IMR-90 (cell line): Measurements from ENCODE around the gene GRHL3. TPM values are rescaled to one million over a fixed set of nuclear protein-coding genes. Genes with fewer than 3 reads are reported as not detected.
A peak's percentile ranks its signal among the peaks of the same experiment; 100 is the strongest.

ENCODE experiments used
- ATAC-seq: fragments of 200-7000 bp; cut with Tn5 transposase; 2 replicates; pipeline ENCODE4 v1.9.1; 2020; ENCODE audit warnings: low read depth, mild to moderate bottlenecking, moderate library complexity
- BruUV-seq: library from RNA; stranded (reverse); fragments of 400-500 nt; replicated peaks from 2 replicates; lab custom pipeline; 2021; lab: Mats Ljungman, UMichigan
- CTCF ChIA-PET: fragments of 300-600 bp; formaldehyde crosslinking; extraction: SDS; loops from one replicate; lab custom pipeline; 2021; ENCODE audit warnings: antibody characterized with exemption; lab: Yijun Ruan, JAX
- POLR2A ChIA-PET: fragments of 300-600 bp; sonication (Branson Sonifier 250); formaldehyde crosslinking; loops from one replicate; lab custom pipeline; 2022; ENCODE audit warnings: antibody characterized with exemption; ENCODE audit not compliant: unreplicated experiment; lab: Charles Lee
- DNase-seq: peaks from one replicate; pipeline ENCODE4 v3.0.0; 2013
- H2AFZ ChIP-seq: replicated peaks from 2 replicates; pipeline ENCODE3; 2013; ENCODE audit warnings: low read length, mild to moderate bottlenecking; ENCODE audit not compliant: poor library complexity
- H2AK5ac ChIP-seq: 2 replicates; pipeline ENCODE4 v1.6.1; 2013; ENCODE audit warnings: low read depth, low read length, inconsistent platforms
- H2AK9ac ChIP-seq: replicated peaks from 2 replicates; pipeline ENCODE3; 2013; ENCODE audit warnings: mild to moderate bottlenecking, low read depth, low read length, moderate library complexity; ENCODE audit not compliant: poor library complexity
- H2BK120ac ChIP-seq: 2 replicates; pipeline ENCODE4 v1.6.1; 2013; ENCODE audit warnings: low read depth, low read length, inconsistent platforms
- H2BK15ac ChIP-seq: 3 replicates; pipeline ENCODE4 v1.6.1; 2013; ENCODE audit warnings: low read depth, low read length, inconsistent platforms
- H2BK20ac ChIP-seq: 2 replicates; pipeline ENCODE4 v1.6.1; 2013; ENCODE audit warnings: low read depth, mild to moderate bottlenecking, inconsistent platforms, low read length, moderate library complexity
- H2BK5ac ChIP-seq: 2 replicates; pipeline ENCODE4 v1.6.1; 2013; ENCODE audit warnings: mild to moderate bottlenecking, low read depth, low read length, inconsistent platforms; ENCODE audit not compliant: poor library complexity, severe bottlenecking
- H3K14ac ChIP-seq: replicated peaks from 2 replicates; pipeline ENCODE4 v1.6.1; 2013; ENCODE audit warnings: low read depth, low read length, inconsistent platforms
- H3K18ac ChIP-seq: 2 replicates; pipeline ENCODE4 v1.6.1; 2013; ENCODE audit warnings: low read depth, low read length, control low read depth
- H3K23ac ChIP-seq: 2 replicates; pipeline ENCODE4 v1.6.1; 2013; ENCODE audit warnings: low read depth, low read length, inconsistent platforms
- H3K27ac ChIP-seq: 2 replicates; pipeline ENCODE4 v1.5.1; 2013; ENCODE audit warnings: mild to moderate bottlenecking, control low read depth, low read length; ENCODE audit not compliant: insufficient read depth
- H3K27me3 ChIP-seq: 2 replicates; pipeline ENCODE4 v1.6.1; 2013; ENCODE audit warnings: low read length; ENCODE audit not compliant: control insufficient read depth, insufficient read depth
- H3K36me3 ChIP-seq: 2 replicates; pipeline ENCODE4 v1.6.1; 2013; ENCODE audit warnings: low read length, mixed read lengths; ENCODE audit not compliant: control insufficient read depth, insufficient read depth
- H3K4ac ChIP-seq: 2 replicates; pipeline ENCODE4 v1.6.1; 2013; ENCODE audit warnings: low read depth, low read length, inconsistent platforms
- H3K4me1 ChIP-seq: 2 replicates; pipeline ENCODE4 v1.6.1; 2013; ENCODE audit warnings: low read length, mixed read lengths; ENCODE audit not compliant: control insufficient read depth, insufficient read depth
- H3K4me2 ChIP-seq: 2 replicates; pipeline ENCODE4 v1.6.1; 2013; ENCODE audit warnings: low read depth, mild to moderate bottlenecking, control low read depth, low read length, moderate library complexity
- H3K4me3 ChIP-seq: 2 replicates; pipeline ENCODE4 v1.5.1; 2013; ENCODE audit warnings: low read depth, mild to moderate bottlenecking, control low read depth, low read length, moderate library complexity; ENCODE audit not compliant: insufficient read depth
- H3K56ac ChIP-seq: 2 replicates; pipeline ENCODE4 v1.6.1; 2013; ENCODE audit warnings: low read length, inconsistent platforms; ENCODE audit not compliant: insufficient read depth; ENCODE audit errors: extremely low read depth
- H3K79me1 ChIP-seq, 2 experiments: 2 replicates each; pipeline ENCODE4 v1.6.1; 2013; ENCODE audit warnings: low read length in 2 of 2, inconsistent platforms in 1 of 2, low read depth in 1 of 2
- H3K9ac ChIP-seq: 2 replicates; pipeline ENCODE4 v1.6.1; 2013; ENCODE audit warnings: low read depth, low read length, control low read depth
- H3K9me1 ChIP-seq: 2 replicates; pipeline ENCODE4 v1.6.1; 2013; ENCODE audit warnings: low read length, inconsistent platforms; ENCODE audit not compliant: insufficient read depth
- H3K9me3 ChIP-seq: 2 replicates; pipeline ENCODE4 v1.6.1; 2013; ENCODE audit warnings: low read length; ENCODE audit not compliant: control insufficient read depth, insufficient read depth
- H4K20me1 ChIP-seq: 2 replicates; pipeline ENCODE4 v1.6.1; 2013; ENCODE audit warnings: low read length, inconsistent platforms; ENCODE audit not compliant: insufficient read depth
- H4K5ac ChIP-seq: 2 replicates; pipeline ENCODE4 v1.6.1; 2013; ENCODE audit warnings: mild to moderate bottlenecking, low read depth, low read length, control low read depth
- H4K8ac ChIP-seq, 2 experiments: 2 replicates each; pipeline ENCODE4 v1.6.1; 2013; ENCODE audit warnings: low read depth in 2 of 2, low read length in 2 of 2, control low read depth in 1 of 2, inconsistent platforms in 1 of 2
- H4K91ac ChIP-seq: 2 replicates; pipeline ENCODE4 v1.6.1; 2013; ENCODE audit warnings: low read depth, low read length, inconsistent platforms; ENCODE audit not compliant: insufficient read depth
- BHLHE40 ChIP-seq: fragments of 150-350 bp; IDR thresholded peaks from 2 replicates; pipeline ENCODE4 v1.6.1; 2016; ENCODE audit warnings: mild to moderate bottlenecking, low read depth, low read length
- CHD1 ChIP-seq: IDR thresholded peaks from 2 replicates; pipeline ENCODE4 v1.6.1; 2012; ENCODE audit warnings: low read depth, low read length, improper control_type of control experiment
- ELK1 ChIP-seq: fragments of 150-350 bp; IDR thresholded peaks from 2 replicates; pipeline ENCODE4 v1.6.1; 2016; ENCODE audit warnings: low read depth, mild to moderate bottlenecking, low read length, moderate library complexity, borderline replicate concordance
- MAFK ChIP-seq: IDR thresholded peaks from 2 replicates; pipeline ENCODE4 v1.6.1; 2012; ENCODE audit warnings: low read depth, low read length, improper control_type of control experiment
- MAZ ChIP-seq: IDR thresholded peaks from 2 replicates; pipeline ENCODE4 v1.6.1; 2012; ENCODE audit warnings: low read depth, mild to moderate bottlenecking, low read length, improper control_type of control experiment, moderate library complexity, borderline replicate concordance
- RAD21 ChIP-seq: IDR thresholded peaks from 2 replicates; pipeline ENCODE4 v1.6.1; 2012; ENCODE audit warnings: low read length, improper control_type of control experiment
- RFX5 ChIP-seq: IDR thresholded peaks from 2 replicates; pipeline ENCODE4 v1.8.0; 2012; ENCODE audit warnings: low read depth, mild to moderate bottlenecking, low read length, moderate library complexity
- SMC3 ChIP-seq: fragments of 150-350 bp; IDR thresholded peaks from 2 replicates; pipeline ENCODE4 v1.6.1; 2016; ENCODE audit warnings: low read depth, mild to moderate bottlenecking, antibody characterized with exemption, low read length, moderate library complexity
- USF2 ChIP-seq: fragments of 150-350 bp; IDR thresholded peaks from 2 replicates; pipeline ENCODE4 v1.6.1; 2017; ENCODE audit warnings: mild to moderate bottlenecking, antibody characterized with exemption, low read length, low read depth
- WGBS, 2 experiments: methylation state at CpG; one replicate each; pipeline versions ENCODE4 v1.1.5 to v1.1.7; 2013; ENCODE audit warnings: missing lambda C conversion rate in 2 of 2; ENCODE audit not compliant: insufficient read length in 1 of 2; ENCODE audit errors: extremely low coverage in 2 of 2; 5-methylcytosine and 5-hydroxymethylcytosine counted together
- dilution Hi-C: fragments of 300-500 bp; cut with HindIII; formaldehyde crosslinking; loops from one replicate; pipeline ENCODE4 v1.14.3; 2018; ENCODE audit warnings: low sequenced_read_pairs; ENCODE audit not compliant: unreplicated experiment
- in situ Hi-C: fragments of 300-500 bp; cut with MboI; formaldehyde crosslinking; loops from 3 replicates; pipeline ENCODE4 v1.14.3; 2019; ENCODE audit warnings: low sequenced_read_pairs, inconsistent platforms, mixed read lengths
- intact Hi-C: fragments of 100-400 bp; cut with micrococcal nuclease; formaldehyde crosslinking; loops from 2 replicates; pipeline ENCODE4 v1.10.0; 2022
- polyA plus RNA-seq, 3 experiments: library from polyadenylated mRNA; depleted of rRNA; stranded (reverse); fragments of >200 nt; gene quantifications; 2 replicates each; pipeline ENCODE4 v1.2.3, GENCODE V29; 2012; ENCODE audit warnings: low replicate concordance in 1 of 3
- total RNA-seq: library from RNA; depleted of rRNA; stranded (reverse); fragments of >200 nt; gene quantifications from 2 replicates; pipeline ENCODE4 v1.2.3, GENCODE V29; 2012

The GRHL3 gene
- total and polyA plus RNA-seq, 2 of the 4 experiments (the other 2 are of a cell fraction), result not detected

GRCh38 chr1:24383381-24383940 lies 64.3 kb downstream of the GRHL3 start:
- Histone ChIP-seq H2AFZ (no peak overlapping the region), H4K8ac (peak overlapping the region in 1 of 2 experiments; percentile 12; a peak in 1 of 4 replicates), H3K27ac (no peak overlapping the region), H4K5ac (no peak overlapping the region), H3K9ac (no peak overlapping the region), H2AK9ac (no peak overlapping the region), H3K36me3 (no peaks in the 10 kb centered on the region), H3K27me3 (no peaks in the 10 kb centered on the region), H3K9me1 (peaks cover 24% of the 10 kb centered on the region), H2BK20ac (no peak overlapping the region; the same call in 1 of the 2 replicates), H4K91ac (0 out of 2 replicates have a peak overlapping the region, but pooled peaks have one; percentile 8), H3K79me1 (0 out of 4 replicates have a peak, but pooled peaks cover 0 to 9% of the 10 kb centered on the region in 2 experiments), H3K23ac (no peak overlapping the region), H3K56ac (no peak overlapping the region), H3K18ac (no peak overlapping the region), H2BK5ac (no peak overlapping the region), H2BK120ac (peak overlapping the region; percentile 1), H4K20me1 (peaks cover 4% of the 10 kb centered on the region; the same call in 1 of the 2 replicates), H3K9me3 (no peaks in the 10 kb centered on the region), H3K4me2 (no peak overlapping the region), H2BK15ac (0 out of 3 replicates have a peak overlapping the region, but pooled peaks have one; percentile 42), H3K14ac (0 out of 2 replicates have a peak overlapping the region, but pooled peaks have one; percentile 1), H3K4me1 (peaks cover 16% of the 10 kb centered on the region), H2AK5ac (no peak overlapping the region), H3K4me3 (no peak overlapping the region), H3K4ac (peak overlapping the region; percentile 19; the same call in 1 of the 2 replicates)
- BruUV-seq, result no TSS peak
- CTCF ChIA-PET, result interaction anchor here (1.1 to 4.6 kb wide), 3 partner anchors 8 to 182 kb away, joined by 4 to 18 read pairs (median 6); no protein-coding TSS in a partner anchor
- dilution Hi-C loops (no loop called here), intact Hi-C loops (loop anchor here (10.0 kb wide), 1 partner anchor 89 kb away; no protein-coding TSS in a partner anchor), in situ Hi-C loops (no loop called here)
- DNase-seq (no peak), ATAC-seq (no peak)
- no CpG with 5 or more reads among the region's 2 CpGs for WGBS, 2 experiments
- POLR2A ChIA-PET, result interaction anchor here (0.6 kb wide), 1 partner anchor 182 kb away, joined by 3 read pairs; no protein-coding TSS in a partner anchor
- TF ChIP-seq BHLHE40 (no peak), SMC3 (no peak), USF2 (no peak), CHD1 (no peak), MAZ (no peak), RAD21 (no peak), ELK1 (no peak), MAFK (no peak), RFX5 (no peak)
